ENCODE data around the gene RERGL.

RERGL gene

GRCh38 chr12:18090093-18090492, at the start of gene RERGL:
Gene RERGL (minus strand): TSS chr12:18090193. CDS start chr12:18090140, 53 bp downstream.
- CTCF ChIA-PET = no interaction called here
- no peak for DNase-seq (ENCODE audit: low read depth, low spot score)

GRCh38 chr12:18139254-18139653, 49.3 kb upstream of the RERGL start:
- H3K4me3 ChIP-seq (ENCODE audit: low read depth, low read length) = no peak overlapping the region
- ChIA-PET CTCF (interaction anchor here (1.0 to 4.0 kb wide), 10 partner anchors 20 to 207 kb away, joined by 3 to 38 read pairs (median 4); no protein-coding TSS in a partner anchor), POLR2A (no interaction called here)
- no peak for TF ChIP-seq CTCF (IDR thresholded peaks at IDR 0.05; ENCODE audit: insufficient read depth, low read length, missing control alignments)
- DNase-seq (ENCODE audit: low read depth, low spot score) = no peak

More at GRCh38 chr12:18090093-18090492, at the start of gene RERGL:
- no peak for TF ChIP-seq CTCF (IDR thresholded peaks at IDR 0.05; ENCODE audit: insufficient read depth, low read length, missing control alignments)
- no peak within 1 kb of the TSS for H3K4me3 ChIP-seq (ENCODE audit: low read depth, low read length)
- POLR2A ChIA-PET = no interaction called here

- ChIA-PET CTCF (interaction anchor here (0.9 to 2.0 kb wide), 5 partner anchors 24 to 1051 kb away, joined by 3 to 8 read pairs (median 5); no protein-coding TSS in a partner anchor), POLR2A (no interaction called here)
- DNase-seq (ENCODE audit: low read depth, low spot score) = no peak
- no peak for TF ChIP-seq CTCF (IDR thresholded peaks at IDR 0.05; ENCODE audit: insufficient read depth, low read length, missing control alignments)
- no peak overlapping the region for H3K4me3 ChIP-seq (ENCODE audit: low read depth, low read length)
Observed at GRCh38 chr12:18135509-18135908, 45.5 kb upstream of the RERGL start.

- no peak for DNase-seq (ENCODE audit: low read depth, low spot score)
- POLR2A ChIA-PET = no interaction called here
- no peak for TF ChIP-seq CTCF (IDR thresholded peaks at IDR 0.05; ENCODE audit: insufficient read depth, low read length, missing control alignments)
- H3K4me3 ChIP-seq (ENCODE audit: low read depth, low read length) = no peak overlapping the region
- CTCF ChIA-PET = interaction anchor here (1.4 to 2.0 kb wide), 2 partner anchors 25 to 90 kb away, joined by 5 to 8 read pairs; no protein-coding TSS in a partner anchor
Observed at GRCh38 chr12:18135086-18135485, 45.1 kb upstream of the RERGL start.

- DNase-seq (ENCODE audit: low read depth, low spot score) = no peak
- TF ChIP-seq CTCF (IDR thresholded peaks at IDR 0.05; ENCODE audit: insufficient read depth, low read length, missing control alignments) = no peak
- CTCF ChIA-PET = interaction anchor here (1.4 kb wide), 1 partner anchor 9 kb away, joined by 4 read pairs; no protein-coding TSS in a partner anchor
- H3K4me3 ChIP-seq (ENCODE audit: low read depth, low read length) = no peak overlapping the region
- POLR2A ChIA-PET = no interaction called here
Observed at GRCh38 chr12:18130851-18131250, 40.9 kb upstream of the RERGL start.

- no peak for TF ChIP-seq CTCF (IDR thresholded peaks at IDR 0.05; ENCODE audit: insufficient read depth, low read length, missing control alignments)
- CTCF ChIA-PET = no interaction called here
- POLR2A ChIA-PET = no interaction called here
Observed at GRCh38 chr12:18123707-18124106, 33.7 kb upstream of the RERGL start.

More at GRCh38 chr12:18123707-18124106, 33.7 kb upstream of the RERGL start:
- no peak overlapping the region for H3K4me3 ChIP-seq (ENCODE audit: low read depth, low read length)
- no peak for DNase-seq (ENCODE audit: low read depth, low spot score)

All from AG04449 (cell line).